ENCODE measurements around the gene ENAH.

DNA sequence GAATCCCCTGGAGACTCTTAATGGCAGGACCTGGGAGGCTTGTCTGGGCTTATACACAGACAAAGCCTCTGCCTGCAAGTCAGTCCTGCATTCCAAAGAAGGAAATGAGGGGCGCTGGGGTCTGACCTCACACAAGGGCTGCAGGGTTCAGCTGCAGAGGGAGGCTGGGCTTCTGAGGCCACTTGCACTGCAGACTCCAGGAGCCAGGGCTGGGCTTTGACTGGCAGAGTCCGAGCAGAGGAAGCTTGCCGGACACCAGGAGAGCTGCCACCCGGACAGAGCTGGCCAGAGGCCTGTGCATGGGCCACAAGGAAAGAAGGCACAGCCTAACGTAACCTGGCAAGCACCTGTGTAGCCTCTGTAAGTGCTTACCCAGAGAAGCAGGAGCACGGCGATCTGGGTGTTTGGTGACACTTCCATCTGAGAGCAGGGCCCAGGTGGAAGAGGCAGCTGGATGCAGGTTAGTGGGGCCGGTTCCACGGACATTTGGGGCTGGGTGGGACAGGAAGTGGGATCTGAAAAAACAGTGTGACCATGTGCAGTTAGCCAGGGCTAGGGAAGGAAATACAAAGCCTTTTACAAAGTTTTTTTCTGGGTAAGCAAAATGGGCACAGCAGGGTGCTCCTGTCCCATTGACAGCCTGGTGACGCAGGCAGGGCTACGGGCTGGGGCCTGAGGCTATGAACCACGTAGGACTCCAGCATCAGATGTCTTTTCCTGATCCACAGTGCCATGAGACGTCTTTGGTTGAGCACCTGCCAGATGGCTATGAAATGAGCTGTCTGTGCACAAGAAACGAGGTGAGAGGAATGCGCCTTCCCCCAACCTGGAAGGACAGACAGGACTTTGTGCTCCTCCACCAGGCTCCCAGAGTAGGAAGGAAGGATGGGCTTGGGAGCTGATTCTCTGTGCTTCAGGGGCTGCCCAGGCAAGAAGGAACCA lies 187.8 kb downstream of the ENAH start:
- no peak for TF ChIP-seq EZH2phosphoT487 (IDR thresholded peaks at IDR 0.05; ENCODE audit: borderline replicate concordance, low read length)
- TF ChIP-seq, protein P1, sequence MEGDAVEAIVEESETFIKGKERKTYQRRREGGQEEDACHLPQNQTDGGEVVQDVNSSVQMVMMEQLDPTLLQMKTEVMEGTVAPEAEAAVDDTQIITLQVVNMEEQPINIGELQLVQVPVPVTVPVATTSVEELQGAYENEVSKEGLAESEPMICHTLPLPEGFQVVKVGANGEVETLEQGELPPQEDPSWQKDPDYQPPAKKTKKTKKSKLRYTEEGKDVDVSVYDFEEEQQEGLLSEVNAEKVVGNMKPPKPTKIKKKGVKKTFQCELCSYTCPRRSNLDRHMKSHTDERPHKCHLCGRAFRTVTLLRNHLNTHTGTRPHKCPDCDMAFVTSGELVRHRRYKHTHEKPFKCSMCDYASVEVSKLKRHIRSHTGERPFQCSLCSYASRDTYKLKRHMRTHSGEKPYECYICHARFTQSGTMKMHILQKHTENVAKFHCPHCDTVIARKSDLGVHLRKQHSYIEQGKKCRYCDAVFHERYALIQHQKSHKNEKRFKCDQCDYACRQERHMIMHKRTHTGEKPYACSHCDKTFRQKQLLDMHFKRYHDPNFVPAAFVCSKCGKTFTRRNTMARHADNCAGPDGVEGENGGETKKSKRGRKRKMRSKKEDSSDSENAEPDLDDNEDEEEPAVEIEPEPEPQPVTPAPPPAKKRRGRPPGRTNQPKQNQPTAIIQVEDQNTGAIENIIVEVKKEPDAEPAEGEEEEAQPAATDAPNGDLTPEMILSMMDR (IDR thresholded peaks at IDR 0.05; ENCODE audit: low read depth, low read length, poor library complexity, severe bottlenecking), result no peak
